Astrocyte (in vitro differentiated cells and primary cell): Measurements from ENCODE around the gene LRTM2. TPM values are rescaled to one million over a fixed set of nuclear protein-coding genes. Genes with fewer than 3 reads are reported as not detected.

ENCODE experiments used
- DNase-seq: peaks from one replicate; pipeline ENCODE4 v3.0.0-alpha.2; 2010; ENCODE audit warnings: low read depth
- FAIRE-seq: peaks from 2 replicates; lab custom pipeline; 2011; peaks lifted over from hg19 to GRCh38; lab: Jason Lieb, UNC
- H2AFZ ChIP-seq: 2 replicates; pipeline ENCODE4 v1.6.0; 2012; ENCODE audit warnings: low read depth, low read length, inconsistent platforms
- H3K27ac ChIP-seq: 2 replicates; pipeline ENCODE4 v1.5.1; 2011; ENCODE audit warnings: low read depth, low read length, inconsistent platforms
- H3K27me3 ChIP-seq: 2 replicates; pipeline ENCODE4 v1.6.0; 2011; ENCODE audit warnings: low read length, inconsistent platforms; ENCODE audit not compliant: insufficient read depth
- H3K36me3 ChIP-seq: 2 replicates; pipeline ENCODE4 v1.5.1; 2011; ENCODE audit warnings: low read length, inconsistent platforms; ENCODE audit not compliant: insufficient read depth
- H3K4me1 ChIP-seq: 2 replicates; pipeline ENCODE4 v1.5.1; 2011; ENCODE audit warnings: low read length, inconsistent platforms; ENCODE audit not compliant: insufficient read depth
- H3K4me2 ChIP-seq: 2 replicates; pipeline ENCODE4 v1.6.0; 2012; ENCODE audit warnings: low read length, inconsistent platforms
- H3K4me3 ChIP-seq: 2 replicates; pipeline ENCODE4 v1.5.1; 2011; ENCODE audit warnings: low read depth, mild to moderate bottlenecking, low read length, inconsistent platforms; ENCODE audit not compliant: insufficient read depth
- H3K79me2 ChIP-seq: 2 replicates; pipeline ENCODE4 v1.6.0; 2012; ENCODE audit warnings: mild to moderate bottlenecking, low read length, inconsistent platforms; ENCODE audit not compliant: insufficient read depth
- H3K9ac ChIP-seq: 2 replicates; pipeline ENCODE4 v1.6.0; 2012; ENCODE audit warnings: mild to moderate bottlenecking, low read length, inconsistent platforms
- H3K9me3 ChIP-seq: 2 replicates; pipeline ENCODE4 v1.5.1; 2012; ENCODE audit warnings: low read depth, mild to moderate bottlenecking, low read length, inconsistent platforms; ENCODE audit not compliant: insufficient read depth
- H4K20me1 ChIP-seq: 2 replicates; pipeline ENCODE4 v1.6.0; 2012; ENCODE audit warnings: low read length, inconsistent platforms; ENCODE audit not compliant: insufficient read depth
- H3K27ac Mint-ChIP-seq: one replicate; pipeline ENCODE4 v1.8.0; 2021; ENCODE audit warnings: mild to moderate bottlenecking, mixed read lengths; ENCODE audit not compliant: unreplicated experiment
- H3K27me3 Mint-ChIP-seq: one replicate; pipeline ENCODE4 v1.8.0; 2021; ENCODE audit warnings: low read depth, mixed read lengths; ENCODE audit not compliant: unreplicated experiment
- H3K36me3 Mint-ChIP-seq: one replicate; pipeline ENCODE4 v1.8.0; 2021; ENCODE audit warnings: low read depth, mixed read lengths; ENCODE audit not compliant: unreplicated experiment
- H3K4me1 Mint-ChIP-seq: one replicate; pipeline ENCODE4 v1.8.0; 2021; ENCODE audit warnings: low read depth, mixed read lengths; ENCODE audit not compliant: unreplicated experiment
- H3K4me3 Mint-ChIP-seq: one replicate; pipeline ENCODE4 v1.8.0; 2021; ENCODE audit warnings: mild to moderate bottlenecking, moderate library complexity, mixed read lengths; ENCODE audit not compliant: unreplicated experiment
- H3K9me3 Mint-ChIP-seq: one replicate; pipeline ENCODE4 v1.8.0; 2021; ENCODE audit warnings: mild to moderate bottlenecking, mixed read lengths; ENCODE audit not compliant: unreplicated experiment
- EZH2 ChIP-seq: IDR thresholded peaks from 2 replicates; pipeline ENCODE4 v1.6.1; 2012; ENCODE audit warnings: mild to moderate bottlenecking, low read length, inconsistent platforms; ENCODE audit not compliant: insufficient read depth
- total RNA-seq: library from RNA; stranded (reverse); gene quantifications from 2 replicates; pipeline ENCODE4 v1.2.1, GENCODE V29; 2021
- TF ChIP-seq, protein P1 (sequence below): IDR thresholded peaks from 2 replicates; pipeline ENCODE4 v1.5.1; 2011; ENCODE audit warnings: low read depth, mild to moderate bottlenecking, inconsistent platforms, low read length, moderate library complexity; ENCODE audit not compliant: insufficient read depth

Gene LRTM2
- total RNA-seq, 1 donor from 2014 or later: not detected

DNA sequence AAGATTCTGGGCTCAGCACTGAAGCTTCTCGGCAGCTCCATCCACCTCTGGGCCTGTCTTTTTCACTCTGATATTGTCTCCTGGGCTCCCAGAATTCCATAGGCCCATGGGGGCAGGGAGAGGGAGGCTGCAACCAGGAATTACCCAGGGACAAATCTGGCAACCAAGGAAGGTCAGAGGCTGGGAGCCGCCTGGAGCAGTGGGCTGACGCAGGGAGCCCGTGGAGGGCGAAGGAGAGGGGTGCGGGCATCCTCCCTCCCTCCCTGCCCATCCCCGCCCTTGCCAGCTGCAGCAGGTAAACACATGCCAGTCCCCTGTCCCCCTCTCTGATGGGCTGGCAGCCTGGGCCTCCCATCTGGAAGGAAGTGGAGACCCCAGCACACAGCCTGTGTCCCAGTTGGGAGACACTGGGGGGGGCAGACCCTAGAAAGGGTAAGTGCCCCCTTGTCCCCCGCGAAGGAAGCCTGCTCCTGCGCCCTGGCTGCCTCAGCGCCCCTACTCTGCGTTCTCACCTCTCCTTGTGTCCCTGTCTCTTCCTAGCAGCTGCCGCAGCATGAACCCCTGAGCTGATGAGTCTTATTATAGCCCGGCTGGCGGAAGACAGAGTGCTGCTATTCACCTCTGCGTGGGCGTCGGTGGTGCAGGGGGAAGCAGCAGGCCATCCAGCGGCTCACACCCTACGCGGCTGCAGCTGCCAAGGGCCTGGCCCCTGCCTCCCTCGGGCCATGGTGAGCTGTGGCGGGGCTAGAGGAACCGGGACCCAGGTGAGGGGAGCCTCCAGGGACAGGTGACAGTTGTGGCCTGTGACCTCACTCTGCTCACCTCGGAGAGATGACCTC, 6.7 kb downstream of the LRTM2 start:
- H3K9me3 ChIP-seq: no peaks in the 10 kb centered on the region
- TF ChIP-seq EZH2: no peak
- TF ChIP-seq, protein P1, sequence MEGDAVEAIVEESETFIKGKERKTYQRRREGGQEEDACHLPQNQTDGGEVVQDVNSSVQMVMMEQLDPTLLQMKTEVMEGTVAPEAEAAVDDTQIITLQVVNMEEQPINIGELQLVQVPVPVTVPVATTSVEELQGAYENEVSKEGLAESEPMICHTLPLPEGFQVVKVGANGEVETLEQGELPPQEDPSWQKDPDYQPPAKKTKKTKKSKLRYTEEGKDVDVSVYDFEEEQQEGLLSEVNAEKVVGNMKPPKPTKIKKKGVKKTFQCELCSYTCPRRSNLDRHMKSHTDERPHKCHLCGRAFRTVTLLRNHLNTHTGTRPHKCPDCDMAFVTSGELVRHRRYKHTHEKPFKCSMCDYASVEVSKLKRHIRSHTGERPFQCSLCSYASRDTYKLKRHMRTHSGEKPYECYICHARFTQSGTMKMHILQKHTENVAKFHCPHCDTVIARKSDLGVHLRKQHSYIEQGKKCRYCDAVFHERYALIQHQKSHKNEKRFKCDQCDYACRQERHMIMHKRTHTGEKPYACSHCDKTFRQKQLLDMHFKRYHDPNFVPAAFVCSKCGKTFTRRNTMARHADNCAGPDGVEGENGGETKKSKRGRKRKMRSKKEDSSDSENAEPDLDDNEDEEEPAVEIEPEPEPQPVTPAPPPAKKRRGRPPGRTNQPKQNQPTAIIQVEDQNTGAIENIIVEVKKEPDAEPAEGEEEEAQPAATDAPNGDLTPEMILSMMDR: no peak
- DNase-seq (no peak), FAIRE-seq (no peak)
- H3K79me2 ChIP-seq: no peaks in the 10 kb centered on the region
- H2AFZ ChIP-seq: no peak overlapping the region
- peaks cover 26% of the 10 kb centered on the region for H3K27me3 ChIP-seq
- no peak overlapping the region for H3K4me2 ChIP-seq
- peaks cover 55% of the 10 kb centered on the region for H3K27me3 Mint-ChIP-seq
- no peaks in the 10 kb centered on the region for H3K36me3 ChIP-seq
- no peak overlapping the region for H3K4me3 Mint-ChIP-seq
- H3K4me1 Mint-ChIP-seq: no peaks in the 10 kb centered on the region
- H3K27ac ChIP-seq: no peak overlapping the region
- H3K9ac ChIP-seq: no peak overlapping the region
- no peaks in the 10 kb centered on the region for H3K9me3 Mint-ChIP-seq
- H4K20me1 ChIP-seq: no peaks in the 10 kb centered on the region
- no peaks in the 10 kb centered on the region for H3K4me1 ChIP-seq
- no peak overlapping the region for H3K27ac Mint-ChIP-seq
- H3K4me3 ChIP-seq: no peak overlapping the region
- H3K36me3 Mint-ChIP-seq: no peaks in the 10 kb centered on the region

DNA sequence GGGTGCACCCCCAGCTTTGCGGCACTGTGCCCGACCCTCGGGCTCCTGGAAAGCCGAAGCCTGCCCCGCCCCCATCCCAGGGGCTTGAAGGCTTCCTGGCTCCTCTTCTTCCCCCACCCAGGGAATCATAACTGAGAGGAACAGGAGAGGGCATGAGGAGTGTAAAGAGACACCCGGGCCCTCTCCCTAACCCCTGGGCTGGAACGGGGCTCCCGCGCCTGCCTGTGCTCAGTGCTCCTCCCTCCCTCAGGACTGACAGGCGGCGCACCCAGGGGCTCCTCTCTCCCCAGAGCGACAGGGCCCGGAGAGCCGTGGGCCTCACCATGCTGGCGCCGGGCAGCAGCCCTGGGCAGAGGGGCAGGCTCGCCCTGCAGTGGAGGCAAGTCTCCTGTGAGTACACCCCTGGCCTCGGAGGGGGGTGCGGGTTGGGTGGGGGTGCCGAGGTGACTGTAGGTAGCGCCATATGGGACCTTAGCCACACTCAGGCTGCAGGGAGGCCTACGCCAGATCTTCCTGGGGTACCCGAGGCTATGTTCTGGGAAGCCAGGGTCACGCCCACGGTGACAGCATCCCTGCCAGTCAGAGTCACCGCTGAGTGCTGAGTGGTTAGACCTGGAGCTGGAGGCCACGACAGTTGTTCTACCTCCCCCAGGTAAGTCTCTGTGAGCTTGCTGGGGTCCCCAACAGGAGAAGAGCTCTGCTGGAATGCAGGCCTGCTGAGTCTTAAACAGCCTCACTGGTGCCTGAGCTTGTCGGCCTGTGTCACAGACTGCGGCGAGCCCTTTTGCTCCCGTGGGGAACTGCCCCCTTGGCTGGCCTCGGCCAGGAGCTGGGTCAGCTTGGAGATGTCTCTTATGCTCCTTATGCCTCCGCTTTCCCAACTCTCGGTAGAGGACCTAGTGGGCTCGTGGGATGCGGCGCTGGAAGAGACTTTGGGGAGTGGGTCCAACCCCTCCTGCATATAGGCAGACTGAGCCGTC, 7.8 kb downstream of the LRTM2 start:
- H3K27ac Mint-ChIP-seq: peak overlapping the region; percentile 81
- H3K9me3 Mint-ChIP-seq: no peaks in the 10 kb centered on the region
- Histone ChIP-seq H2AFZ (no peak overlapping the region), H3K9me3 (no peaks in the 10 kb centered on the region), H4K20me1 (no peaks in the 10 kb centered on the region), H3K4me2 (no peak overlapping the region), H3K4me1 (no peaks in the 10 kb centered on the region), H3K79me2 (no peaks in the 10 kb centered on the region), H3K9ac (no peak overlapping the region), H3K4me3 (no peak overlapping the region), H3K27me3 (peaks cover 29% of the 10 kb centered on the region), H3K27ac (no peak overlapping the region), H3K36me3 (no peaks in the 10 kb centered on the region)
- H3K4me1 Mint-ChIP-seq: no peaks in the 10 kb centered on the region
- H3K4me3 Mint-ChIP-seq: no peak overlapping the region
- no peaks in the 10 kb centered on the region for H3K36me3 Mint-ChIP-seq
- DNase-seq: no peak
- no peak for FAIRE-seq
- peaks cover 58% of the 10 kb centered on the region for H3K27me3 Mint-ChIP-seq
- TF ChIP-seq EZH2: no peak
- TF ChIP-seq, protein P1: no peak
